Heart right ventricle (tissue), 16 donors: ENCODE measurements around the gene SDK2. TPM values are rescaled to one million over a fixed set of nuclear protein-coding genes. Genes with fewer than 3 reads are reported as not detected.
A peak's percentile ranks its signal among the peaks of the same experiment; 100 is the strongest.

Experiments used
- ATAC-seq, 8 donors: fragments of 200-7000 bp; cut with Tn5 transposase; one replicate each; pipeline ENCODE4 v1.9.1; 2020; ENCODE audit warnings: mild to moderate bottlenecking in 8 of 8, moderate library complexity in 8 of 8, moderate number of reproducible peaks in 1 of 8
- DNase-seq, 2 donors: peaks; one replicate each; pipeline ENCODE4 v3.0.0-alpha.2; 2020
- H3K27ac ChIP-seq, 10 donors: fragments of 200-600 bp; sonication (generic) in 2 of 10; one replicate each; pipeline versions ENCODE4 v1.5.0 to v1.8.0; 2020 to 2022; ENCODE audit warnings: mild to moderate bottlenecking in 3 of 10
- H3K27me3 ChIP-seq, 7 donors: fragments of 200-600 bp; one replicate each; pipeline ENCODE4 v1.8.0; 2021 to 2022; ENCODE audit warnings: mild to moderate bottlenecking in 2 of 7
- H3K36me3 ChIP-seq, 9 donors: fragments of 200-600 bp; sonication (generic) in 1 of 9; one replicate each; pipeline versions ENCODE4 v1.5.0 to v1.8.0; 2020 to 2022; ENCODE audit warnings: mild to moderate bottlenecking in 2 of 9
- H3K4me1 ChIP-seq, 9 donors: fragments of 200-600 bp; sonication (generic) in 1 of 9; one replicate each; pipeline versions ENCODE4 v1.5.0 to v1.8.0; 2020 to 2022; ENCODE audit warnings: mild to moderate bottlenecking in 4 of 9
- H3K4me3 ChIP-seq, 10 donors: fragments of 200-600 bp; sonication (generic) in 2 of 10; one replicate each; pipeline versions ENCODE4 v1.5.0 to v1.8.0; 2020 to 2022; ENCODE audit warnings: mild to moderate bottlenecking in 7 of 10, moderate library complexity in 2 of 10
- H3K9me3 ChIP-seq, 11 donors: fragments of 200-600 bp in 10 of 11; sonication (generic) in 2 of 11; one replicate each; pipeline versions ENCODE4 v1.5.0 to v1.8.0; 2013 to 2022; ENCODE audit warnings: mild to moderate bottlenecking in 2 of 11, control low read depth in 1 of 11, moderate library complexity in 1 of 11
- CTCF ChIP-seq, 9 donors: fragments of 200-600 bp; sonication (generic) in 2 of 9; IDR thresholded peaks; one replicate each; pipeline versions ENCODE4 v1.5.0 to v1.8.0; 2021 to 2022; ENCODE audit warnings: antibody characterized with exemption in 9 of 9, mild to moderate bottlenecking in 5 of 9, moderate library complexity in 1 of 9
- WGBS, 2 donors: extraction: QIAGEN DNeasy Blood & Tissue Kit; methylation state at CpG; one replicate each; pipeline ENCODE4 v1.1.7; 2013; ENCODE audit warnings: inconsistent platforms in 1 of 2; 5-methylcytosine and 5-hydroxymethylcytosine counted together
- intact Hi-C, 10 donors: fragments of 100-400 bp; cut with DNase I; formaldehyde crosslinking; loops; one replicate each; pipeline versions ENCODE4 v1.11.1 to v1.14.2; 2022
- polyA plus RNA-seq, 2 donors: library from polyadenylated mRNA; stranded (reverse); fragments of 200-250 nt; gene quantifications; one replicate each; pipeline ENCODE4 v1.2.3, GENCODE V29; 2013
- total RNA-seq, 10 donors: library from RNA; stranded (reverse); fragmentation: NEBNext Ultra II Directional in 3 of 10; extraction: Animal tissue kit (Norgen Biotek cat#: 25700) in 3 of 10; gene quantifications; one replicate each; pipeline versions ENCODE4 v1.2.1 to v1.2.4, GENCODE V29; 2021 to 2023
- donor health status: Arrhythmogenic right ventricular cardiomyopathy.
- donor health status: ischemic (EF 13 %, LVEDD 7.1; RV severe dilation, severe dysfunction).
- donor health status: healthy with polysubstance abuse.
- donor health status: DM: no; HTN: yes; CAD: no.
- donor health status: DM: no; HTN: no; CAD: no.
- donor health status: ischemic (EF 25% LVEDD 6.9; RV normal size, moderate dysfunction).
- donor health status: ischemic (EF 25% LVEDD 5.7; RV mildly dilated, moderate dysfunction).
- donor health status: healthy.
- donor health status: DM: yes; HTN: yes; CAD: no.
- donor health status: Ischemic cardiomyopathy.
- donor health status: ischemic (EF 35%, LVEDD 5.7; RV mildly dilated, moderate dysfunction).
- donor health status: nonischemic (EF 11% LVEDD 7.7; RV severe dilation, severe dysfunction).
- donor health status: DM: yes; HTN: yes; CAD: no.
- donor health status: PGD.
- donor health status: ischemic (EF 29% LVEDD 5.4; RV normal size, mild dysfunction).
- donor health status: nonischemic (EF 23%, LVEDD 6.1; RV moderate dilation, normal function).

Gene SDK2
- total and polyA plus RNA-seq, 12 donors, result 0.44 to 4.2 (median 1.9) TPM

GRCh38 chr17:73379826-73380225, 264.4 kb downstream of the SDK2 start:
- TF ChIP-seq CTCF (IDR thresholded peaks at IDR 0.05), result no peak
- intact Hi-C loops, result loop anchor here in 3 of 10 donors (10.0 kb wide), 2 partner anchors 645 to 655 kb away; no protein-coding TSS in a partner anchor
- no peak for ATAC-seq
- 80 to 82% methylated on average over 8 of the region's 8 CpGs for WGBS, 2 donors
- H3K36me3 ChIP-seq, result no peaks in the 10 kb centered on the region
- H3K4me1 ChIP-seq, result no peaks in the 10 kb centered on the region
- no peak for DNase-seq
- H3K9me3 ChIP-seq, result no peaks in the 10 kb centered on the region
- no peaks in the 10 kb centered on the region for H3K27me3 ChIP-seq
- H3K27ac ChIP-seq, result no peak overlapping the region
- H3K4me3 ChIP-seq, result no peak overlapping the region

GRCh38 chr17:73378974-73379470, 265.2 kb downstream of the SDK2 start:
- ATAC-seq (peak in 2 of 8 donors; percentile 7 to 24), DNase-seq (no peak)
- TF ChIP-seq CTCF (IDR thresholded peaks at IDR 0.05), result no peak
- H3K4me3 ChIP-seq, result no peak overlapping the region
- H3K27ac ChIP-seq, result no peak overlapping the region
- WGBS, 2 donors, result 92 to 93% methylated on average over 20 of the region's 20 CpGs
- H3K4me1 ChIP-seq, result no peaks in the 10 kb centered on the region
- intact Hi-C loops, result loop anchor here in 3 of 10 donors (10.0 kb wide), 2 partner anchors 644 to 654 kb away; no protein-coding TSS in a partner anchor
- no peaks in the 10 kb centered on the region for H3K27me3 ChIP-seq
- no peaks in the 10 kb centered on the region for H3K9me3 ChIP-seq
- H3K36me3 ChIP-seq, result no peaks in the 10 kb centered on the region

GRCh38 chr17:73376636-73377035, 267.6 kb downstream of the SDK2 start:
- Histone ChIP-seq H3K27me3 (no peaks in the 10 kb centered on the region), H3K27ac (no peak overlapping the region), H3K4me1 (no peaks in the 10 kb centered on the region), H3K4me3 (no peak overlapping the region), H3K36me3 (no peaks in the 10 kb centered on the region), H3K9me3 (no peaks in the 10 kb centered on the region)
- ATAC-seq (no peak), DNase-seq (no peak)
- intact Hi-C loops, result loop anchor here in 3 of 10 donors (10.0 kb wide), 2 partner anchors 642 to 652 kb away; no protein-coding TSS in a partner anchor
- no peak for TF ChIP-seq CTCF (IDR thresholded peaks at IDR 0.05)
- WGBS, 2 donors, result 89 to 98% methylated on average over 3 of the region's 3 CpGs

- ATAC-seq (no peak), DNase-seq (no peak)
- no peaks in the 10 kb centered on the region for H3K27me3 ChIP-seq
- intact Hi-C loops, result loop anchor here in 3 of 10 donors (10.0 kb wide), 2 partner anchors 641 to 651 kb away; no protein-coding TSS in a partner anchor
- no peak overlapping the region for H3K27ac ChIP-seq
- 94 to 95% methylated on average over 11 of the region's 11 CpGs for WGBS, 2 donors
- H3K36me3 ChIP-seq, result no peaks in the 10 kb centered on the region
- no peak for TF ChIP-seq CTCF (IDR thresholded peaks at IDR 0.05)
- no peaks in the 10 kb centered on the region for H3K4me1 ChIP-seq
- H3K9me3 ChIP-seq, result no peaks in the 10 kb centered on the region
- no peak overlapping the region for H3K4me3 ChIP-seq
These were observed 268.1 kb downstream of the SDK2 start for GRCh38 chr17:73376152-73376551.
